HCT116 (cell line): Measurements from ENCODE around the gene SCTR. TPM values are rescaled to one million over a fixed set of nuclear protein-coding genes. Genes with fewer than 3 reads are reported as not detected.

Source experiments
- ATAC-seq: fragments of 200-7000 bp; cut with Tn5 transposase; 2 replicates; pipeline ENCODE4 v1.9.1; 2020; ENCODE audit warnings: mild to moderate bottlenecking, moderate library complexity
- BruUV-seq: library from RNA; stranded (reverse); fragments of 400-500 nt; replicated peaks from 2 replicates; lab custom pipeline; 2021; lab: Mats Ljungman, UMichigan
- CTCF ChIA-PET: fragments of 300-600 bp; sonication (Branson Sonifier 250); formaldehyde crosslinking; loops from one replicate; lab custom pipeline; 2021; ENCODE audit warnings: antibody characterized with exemption; lab: Charles Lee
- POLR2A ChIA-PET: fragments of 300-600, 350-600 bp; sonication (Branson Sonifier 250); formaldehyde crosslinking; loops from one replicate; lab custom pipeline; 2021; ENCODE audit warnings: antibody characterized with exemption; lab: Charles Lee
- RAD21 ChIA-PET, 2 experiments: fragments of 300-600 bp; sonication (Branson Sonifier 250); formaldehyde crosslinking; loops; one replicate each; lab custom pipeline; 2023; ENCODE audit warnings: low total read pairs in 2 of 2; ENCODE audit not compliant: uncharacterized antibody in 2 of 2, unreplicated experiment in 2 of 2, low non-redundant PET in 1 of 2; lab: Charles Lee
- DNase-seq: peaks from one replicate; pipeline ENCODE4 v3.0.0-alpha.2; 2010; ENCODE audit warnings: low read depth, low spot score
- H2AFZ ChIP-seq: fragments of 200-600 bp; shearing (Covaris generic), sonication (generic); 2 replicates; pipeline ENCODE4 v1.6.1; 2017; ENCODE audit warnings: low read depth, mixed run types, mixed read lengths, antibody characterized with exemption, low read length; ENCODE audit not compliant: poor library complexity, severe bottlenecking
- H3K27ac ChIP-seq: 2 replicates; pipeline ENCODE4 v1.5.1; 2012; ENCODE audit warnings: low read depth, low read length
- H3K27me3 ChIP-seq: fragments of 200-600 bp; sonication (generic); 2 replicates; pipeline ENCODE4 v1.6.1; 2016; ENCODE audit warnings: mixed run types, low read length, mixed read lengths; ENCODE audit not compliant: insufficient read depth
- H3K36me3 ChIP-seq, 2 experiments: fragments of 200-500 bp in 1 of 2; fragments of 200-600 bp in 1 of 2; sonication (Bioruptor generic) in 1 of 2; sonication (generic) in 1 of 2; 2 replicates each; pipeline versions ENCODE4 v1.5.1 to v1.6.1; 2014 to 2016; ENCODE audit warnings: low read length in 2 of 2, inconsistent platforms in 1 of 2, mixed read lengths in 1 of 2, mixed run types in 1 of 2; ENCODE audit not compliant: insufficient read depth in 2 of 2, control insufficient read depth in 1 of 2
- H3K4me1 ChIP-seq, 2 experiments: fragments of 200-600 bp in 1 of 2; sonication (generic) in 1 of 2; 2 replicates each; pipeline versions ENCODE4 v1.5.1 to v1.6.1; 2012 to 2017; ENCODE audit warnings: low read length in 2 of 2, inconsistent platforms in 1 of 2, mild to moderate bottlenecking in 1 of 2, mixed read lengths in 1 of 2, mixed run types in 1 of 2, moderate library complexity in 1 of 2; ENCODE audit not compliant: insufficient read depth in 2 of 2, control insufficient read depth in 1 of 2
- H3K4me2 ChIP-seq: fragments of 200-600 bp; sonication (generic); 2 replicates; pipeline ENCODE4 v1.6.1; 2017; ENCODE audit warnings: mixed run types, low read length, mixed read lengths
- H3K4me3 ChIP-seq, 2 experiments: fragments of 200-600 bp in 1 of 2; sonication (generic) in 1 of 2; replicated peaks in 1 of 2; 2 replicates each; pipeline ENCODE4 v1.5.1; 2011 to 2016; ENCODE audit warnings: low read length in 2 of 2, control low read depth in 1 of 2, low read depth in 1 of 2, mild to moderate bottlenecking in 1 of 2, mixed read lengths in 1 of 2, mixed run types in 1 of 2
- H3K79me2 ChIP-seq: fragments of 200-600 bp; sonication (generic); 2 replicates; pipeline ENCODE4 v1.6.1; 2017; ENCODE audit warnings: mild to moderate bottlenecking, mixed run types, low read length, moderate library complexity, mixed read lengths; ENCODE audit not compliant: insufficient read depth
- H3K9ac ChIP-seq: fragments of 200-600 bp; sonication (generic); 2 replicates; pipeline ENCODE4 v1.6.1; 2016; ENCODE audit warnings: low read length, mixed read lengths
- H3K9me2 ChIP-seq: fragments of 200-600 bp; sonication (generic), shearing (Covaris generic); 2 replicates; pipeline ENCODE4 v1.6.1; 2017; ENCODE audit warnings: mixed run types, mild to moderate bottlenecking, moderate library complexity; ENCODE audit not compliant: insufficient read depth
- H3K9me3 ChIP-seq, 2 experiments: fragments of 200-500 bp in 1 of 2; fragments of 200-600 bp in 1 of 2; sonication (Bioruptor generic) in 1 of 2; sonication (generic) in 1 of 2; 2 replicates each; pipeline ENCODE4 v1.6.1; 2014 to 2017; ENCODE audit warnings: low read length in 2 of 2, mixed read lengths in 2 of 2, inconsistent platforms in 1 of 2, low read depth in 1 of 2, mild to moderate bottlenecking in 1 of 2, mixed run types in 1 of 2, moderate library complexity in 1 of 2; ENCODE audit not compliant: control insufficient read depth in 1 of 2, insufficient read depth in 1 of 2
- H4K20me1 ChIP-seq: fragments of 200-600 bp; sonication (generic), shearing (Covaris generic); 2 replicates; pipeline ENCODE4 v1.6.1; 2017; ENCODE audit warnings: mixed run types, mild to moderate bottlenecking, moderate library complexity; ENCODE audit not compliant: insufficient read depth
- CEBPB ChIP-seq: IDR thresholded peaks from 2 replicates; pipeline ENCODE4 v1.6.1; 2012; ENCODE audit warnings: low read depth
- EGR1 ChIP-seq: IDR thresholded peaks from 2 replicates; pipeline ENCODE4 v1.6.1; 2012; ENCODE audit warnings: low read depth
- EZH2 ChIP-seq: fragments of 200-600 bp; sonication (generic); IDR thresholded peaks from 2 replicates; pipeline ENCODE4 v1.6.1; 2017; ENCODE audit warnings: antibody characterized with exemption, mixed run types
- JUND ChIP-seq: IDR thresholded peaks from 2 replicates; pipeline ENCODE4 v1.6.1; 2012
- MAX ChIP-seq: IDR thresholded peaks from 2 replicates; pipeline ENCODE4 v1.6.1; 2012
- POLR2A ChIP-seq: IDR thresholded peaks from 2 replicates; pipeline ENCODE4 v1.7.0; 2011; ENCODE audit warnings: borderline replicate concordance; ENCODE audit not compliant: insufficient read depth, insufficient read length; ENCODE audit errors: extremely low read depth
- POLR2AphosphoS5 ChIP-seq: IDR thresholded peaks from 2 replicates; pipeline ENCODE4 v1.6.1; 2011; ENCODE audit warnings: mild to moderate bottlenecking, low read depth, low read length, moderate library complexity
- SRF ChIP-seq: IDR thresholded peaks from 2 replicates; pipeline ENCODE4 v1.6.1; 2012; ENCODE audit warnings: low read depth
- TCF7L2 ChIP-seq: IDR thresholded peaks from 2 replicates; pipeline ENCODE4 v1.7.0; 2011; ENCODE audit warnings: borderline replicate concordance, inconsistent platforms; ENCODE audit not compliant: insufficient read depth, insufficient read length; ENCODE audit errors: extremely low read depth
- YY1 ChIP-seq: IDR thresholded peaks from 2 replicates; pipeline ENCODE4 v1.6.1; 2011; ENCODE audit warnings: low read length, low read depth, moderate library complexity, mild to moderate bottlenecking; ENCODE audit not compliant: insufficient replicate concordance; ENCODE audit errors: extremely low read depth
- ZNF274 ChIP-seq: fragments of 200-500 bp; sonication (Bioruptor generic); IDR thresholded peaks from 2 replicates; pipeline ENCODE4 v1.6.1; 2014; ENCODE audit warnings: mild to moderate bottlenecking, low read depth, low read length, inconsistent platforms
- intact Hi-C: fragments of 100-400 bp; cut with micrococcal nuclease; formaldehyde crosslinking; loops from 2 replicates; pipeline ENCODE4 v1.10.0; 2022
- total RNA-seq: library from RNA; stranded (reverse); gene quantifications from one replicate; pipeline ENCODE4 v1.2.1, GENCODE V29; 2021; ENCODE audit not compliant: unreplicated experiment
- TF ChIP-seq, protein P1 (sequence below), 3 experiments: fragments of 200-600 bp in 1 of 3; sonication (generic) in 1 of 3; IDR thresholded peaks in 2 of 3; conservative IDR thresholded peaks in 1 of 3; 2 replicates each; pipeline ENCODE4 v1.5.1; 2012 to 2017; ENCODE audit warnings: low read depth in 2 of 3, low read length in 2 of 3, antibody characterized with exemption in 1 of 3, borderline replicate concordance in 1 of 3, control low read depth in 1 of 3, mild to moderate bottlenecking in 1 of 3, mixed read lengths in 1 of 3, mixed run types in 1 of 3, moderate library complexity in 1 of 3; ENCODE audit not compliant: insufficient read depth in 1 of 3
- TF ChIP-seq, protein P2 (sequence below): IDR thresholded peaks from 2 replicates; pipeline ENCODE4 v1.6.1; 2012; ENCODE audit warnings: low read depth

SCTR gene
- total RNA-seq, 1 experiment from 2014 or later: not detected

GRCh38 chr2:119439574-119440500 lies 84.4 kb downstream of the SCTR start:
- ChIA-PET RAD21 (no interaction called here), CTCF (no interaction called here), POLR2A (no interaction called here)
- no peaks in the 10 kb centered on the region; a peak in 1 of 4 replicates for H3K4me1 ChIP-seq
- DNase-seq: no peak
- no peaks in the 10 kb centered on the region for H3K79me2 ChIP-seq
- no peak overlapping the region for H3K4me2 ChIP-seq
- no peak overlapping the region for H2AFZ ChIP-seq
- ATAC-seq: no peak
- no peaks in the 10 kb centered on the region for H4K20me1 ChIP-seq
- H3K9me3 ChIP-seq: no peaks in the 10 kb centered on the region
- no peak overlapping the region for H3K9ac ChIP-seq
- no peaks in the 10 kb centered on the region for H3K27me3 ChIP-seq
- no peaks in the 10 kb centered on the region for H3K36me3 ChIP-seq
- intact Hi-C loops: no loop called here
- H3K27ac ChIP-seq: no peak overlapping the region
- BruUV-seq: no TSS peak
- no peak for TF ChIP-seq ZNF274
- H3K9me2 ChIP-seq: no peaks in the 10 kb centered on the region
- H3K4me3 ChIP-seq: no peak overlapping the region

DNA sequence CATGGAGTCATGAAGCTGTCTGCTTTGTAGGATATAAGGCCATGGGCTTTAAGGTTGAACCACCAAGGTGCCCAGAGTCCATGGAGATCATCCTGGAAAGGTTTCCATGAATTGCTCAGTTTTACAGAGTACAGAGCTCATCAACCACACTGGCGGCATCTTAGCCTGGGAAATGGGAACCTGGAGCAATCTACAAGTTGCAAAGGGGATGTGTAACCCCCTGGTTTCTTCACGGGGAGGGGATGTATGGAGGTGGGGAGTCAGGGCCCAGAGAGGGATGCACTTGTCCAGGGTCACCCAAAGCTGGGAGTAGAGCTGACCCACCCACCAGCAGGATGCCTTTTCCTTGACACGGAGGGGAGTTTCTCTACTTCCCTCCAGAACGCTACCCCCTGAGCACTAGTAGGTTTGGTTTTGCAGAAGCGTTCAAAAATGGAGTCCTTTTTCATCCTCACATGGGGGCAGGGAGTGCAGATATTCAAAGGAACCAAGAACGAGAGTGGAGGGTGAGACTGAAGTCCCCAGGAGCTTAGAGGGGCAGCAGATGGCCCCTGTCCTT lies 85.5 kb downstream of the SCTR start:
- ChIA-PET CTCF (no interaction called here), POLR2A (no interaction called here), RAD21 (no interaction called here)
- no peaks in the 10 kb centered on the region for H3K9me3 ChIP-seq
- BruUV-seq: no TSS peak
- H3K36me3 ChIP-seq: no peaks in the 10 kb centered on the region
- H3K4me2 ChIP-seq: no peak overlapping the region
- H3K27me3 ChIP-seq: no peaks in the 10 kb centered on the region
- no peak overlapping the region for H3K4me3 ChIP-seq
- H3K9ac ChIP-seq: no peak overlapping the region
- DNase-seq (no peak), ATAC-seq (no peak)
- no peaks in the 10 kb centered on the region for H3K79me2 ChIP-seq
- H3K9me2 ChIP-seq: no peaks in the 10 kb centered on the region
- no peak overlapping the region for H3K27ac ChIP-seq
- no peaks in the 10 kb centered on the region; a peak in 2 of 4 replicates for H3K4me1 ChIP-seq
- intact Hi-C loops: no loop called here
- H2AFZ ChIP-seq: no peak overlapping the region
- no peaks in the 10 kb centered on the region for H4K20me1 ChIP-seq
- TF ChIP-seq CEBPB (no peak), EZH2 (no peak), POLR2AphosphoS5 (no peak), YY1 (no peak), JUND (no peak), POLR2A (no peak), TCF7L2 (no peak), MAX (no peak), ZNF274 (no peak), SRF (no peak), EGR1 (no peak)
- TF ChIP-seq, protein P1, sequence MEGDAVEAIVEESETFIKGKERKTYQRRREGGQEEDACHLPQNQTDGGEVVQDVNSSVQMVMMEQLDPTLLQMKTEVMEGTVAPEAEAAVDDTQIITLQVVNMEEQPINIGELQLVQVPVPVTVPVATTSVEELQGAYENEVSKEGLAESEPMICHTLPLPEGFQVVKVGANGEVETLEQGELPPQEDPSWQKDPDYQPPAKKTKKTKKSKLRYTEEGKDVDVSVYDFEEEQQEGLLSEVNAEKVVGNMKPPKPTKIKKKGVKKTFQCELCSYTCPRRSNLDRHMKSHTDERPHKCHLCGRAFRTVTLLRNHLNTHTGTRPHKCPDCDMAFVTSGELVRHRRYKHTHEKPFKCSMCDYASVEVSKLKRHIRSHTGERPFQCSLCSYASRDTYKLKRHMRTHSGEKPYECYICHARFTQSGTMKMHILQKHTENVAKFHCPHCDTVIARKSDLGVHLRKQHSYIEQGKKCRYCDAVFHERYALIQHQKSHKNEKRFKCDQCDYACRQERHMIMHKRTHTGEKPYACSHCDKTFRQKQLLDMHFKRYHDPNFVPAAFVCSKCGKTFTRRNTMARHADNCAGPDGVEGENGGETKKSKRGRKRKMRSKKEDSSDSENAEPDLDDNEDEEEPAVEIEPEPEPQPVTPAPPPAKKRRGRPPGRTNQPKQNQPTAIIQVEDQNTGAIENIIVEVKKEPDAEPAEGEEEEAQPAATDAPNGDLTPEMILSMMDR (IDR thresholded peaks at IDR 0.05 in 2 of 3, conservative IDR thresholded peaks at IDR 0.05 in 1 of 3; ENCODE audit: borderline replicate concordance in 1 of 3, insufficient read depth in 1 of 3, low read depth in 2 of 3, low read length in 2 of 3): no peak
- TF ChIP-seq, protein P2, sequence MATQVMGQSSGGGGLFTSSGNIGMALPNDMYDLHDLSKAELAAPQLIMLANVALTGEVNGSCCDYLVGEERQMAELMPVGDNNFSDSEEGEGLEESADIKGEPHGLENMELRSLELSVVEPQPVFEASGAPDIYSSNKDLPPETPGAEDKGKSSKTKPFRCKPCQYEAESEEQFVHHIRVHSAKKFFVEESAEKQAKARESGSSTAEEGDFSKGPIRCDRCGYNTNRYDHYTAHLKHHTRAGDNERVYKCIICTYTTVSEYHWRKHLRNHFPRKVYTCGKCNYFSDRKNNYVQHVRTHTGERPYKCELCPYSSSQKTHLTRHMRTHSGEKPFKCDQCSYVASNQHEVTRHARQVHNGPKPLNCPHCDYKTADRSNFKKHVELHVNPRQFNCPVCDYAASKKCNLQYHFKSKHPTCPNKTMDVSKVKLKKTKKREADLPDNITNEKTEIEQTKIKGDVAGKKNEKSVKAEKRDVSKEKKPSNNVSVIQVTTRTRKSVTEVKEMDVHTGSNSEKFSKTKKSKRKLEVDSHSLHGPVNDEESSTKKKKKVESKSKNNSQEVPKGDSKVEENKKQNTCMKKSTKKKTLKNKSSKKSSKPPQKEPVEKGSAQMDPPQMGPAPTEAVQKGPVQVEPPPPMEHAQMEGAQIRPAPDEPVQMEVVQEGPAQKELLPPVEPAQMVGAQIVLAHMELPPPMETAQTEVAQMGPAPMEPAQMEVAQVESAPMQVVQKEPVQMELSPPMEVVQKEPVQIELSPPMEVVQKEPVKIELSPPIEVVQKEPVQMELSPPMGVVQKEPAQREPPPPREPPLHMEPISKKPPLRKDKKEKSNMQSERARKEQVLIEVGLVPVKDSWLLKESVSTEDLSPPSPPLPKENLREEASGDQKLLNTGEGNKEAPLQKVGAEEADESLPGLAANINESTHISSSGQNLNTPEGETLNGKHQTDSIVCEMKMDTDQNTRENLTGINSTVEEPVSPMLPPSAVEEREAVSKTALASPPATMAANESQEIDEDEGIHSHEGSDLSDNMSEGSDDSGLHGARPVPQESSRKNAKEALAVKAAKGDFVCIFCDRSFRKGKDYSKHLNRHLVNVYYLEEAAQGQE: no peak
